Endothelial cell (in vitro differentiated cells): ENCODE results near the gene NLRC5. TPM values are rescaled to one million over a fixed set of nuclear protein-coding genes. Genes with fewer than 3 reads are reported as not detected.
"Not testable (repeated sequence)": the region's sequence is repeated elsewhere in the genome, so short reads cannot be mapped to it uniquely, and the experiment has no call there.

Source experiments
- DNase-seq: peaks from one replicate; pipeline ENCODE4 v3.0.0; 2021; ENCODE audit warnings: low spot score
- H3K27ac Mint-ChIP-seq: one replicate; pipeline ENCODE4 v1.8.0; 2021; ENCODE audit warnings: mixed read lengths, inconsistent platforms; ENCODE audit not compliant: unreplicated experiment
- H3K27me3 Mint-ChIP-seq: one replicate; pipeline ENCODE4 v1.8.0; 2021; ENCODE audit warnings: mild to moderate bottlenecking, moderate library complexity, mixed read lengths, inconsistent platforms; ENCODE audit not compliant: unreplicated experiment
- H3K36me3 Mint-ChIP-seq: one replicate; pipeline ENCODE4 v1.8.0; 2021; ENCODE audit warnings: mild to moderate bottlenecking, low read depth, mixed read lengths, inconsistent platforms; ENCODE audit not compliant: unreplicated experiment
- H3K4me1 Mint-ChIP-seq: one replicate; pipeline ENCODE4 v1.8.0; 2021; ENCODE audit warnings: mild to moderate bottlenecking, mixed read lengths, inconsistent platforms; ENCODE audit not compliant: unreplicated experiment
- H3K4me3 Mint-ChIP-seq: one replicate; pipeline ENCODE4 v1.8.0; 2021; ENCODE audit warnings: mild to moderate bottlenecking, mixed read lengths, inconsistent platforms; ENCODE audit not compliant: unreplicated experiment
- H3K9me3 Mint-ChIP-seq: one replicate; pipeline ENCODE4 v1.8.0; 2021; ENCODE audit warnings: mixed read lengths, inconsistent platforms; ENCODE audit not compliant: unreplicated experiment
- CTCF ChIP-seq: fragments of 200-600 bp; sonication (generic); IDR thresholded peaks from one replicate; pipeline ENCODE4 v1.5.0; 2021; ENCODE audit warnings: antibody characterized with exemption; ENCODE audit not compliant: unreplicated experiment
- total RNA-seq: library from RNA; stranded (reverse); fragmentation: NEBNext Ultra II Directional; extraction: Animal tissue kit (Norgen Biotek cat#: 25700); gene quantifications from one replicate; pipeline ENCODE4 v1.2.1, GENCODE V29; 2021; ENCODE audit not compliant: unreplicated experiment

The NLRC5 gene
- total RNA-seq, 1 donor from 2014 or later: 2.4 TPM

- H3K4me3 Mint-ChIP-seq: no peak overlapping the region
- H3K27ac Mint-ChIP-seq: no peak overlapping the region
- no peak for DNase-seq
- no peaks in the 10 kb centered on the region for H3K9me3 Mint-ChIP-seq
- peaks cover 7% of the 10 kb centered on the region for H3K27me3 Mint-ChIP-seq
- H3K36me3 Mint-ChIP-seq: peaks cover 4% of the 10 kb centered on the region
- peaks cover 8% of the 10 kb centered on the region for H3K4me1 Mint-ChIP-seq
- no peak for TF ChIP-seq CTCF
Observed at GRCh38 chr16:56973294-56973689, 16.1 kb upstream of the NLRC5 start.

GRCh38 chr16:56973899-56974298 is 15.5 kb upstream of the NLRC5 start:
- H3K9me3 Mint-ChIP-seq, DNase-seq, H3K36me3 Mint-ChIP-seq, H3K4me1 Mint-ChIP-seq, H3K4me3 Mint-ChIP-seq, H3K27ac Mint-ChIP-seq, H3K27me3 Mint-ChIP-seq: not testable (repeated sequence)

- no peak for TF ChIP-seq CTCF
- no peaks in the 10 kb centered on the region for H3K4me1 Mint-ChIP-seq
- H3K27me3 Mint-ChIP-seq: peaks cover 7% of the 10 kb centered on the region
- H3K4me3 Mint-ChIP-seq: no peak overlapping the region
- H3K36me3 Mint-ChIP-seq: peaks cover 4% of the 10 kb centered on the region
- no peak overlapping the region for H3K27ac Mint-ChIP-seq
- no peaks in the 10 kb centered on the region for H3K9me3 Mint-ChIP-seq
- DNase-seq: no peak
Observed at GRCh38 chr16:56974549-56975300, 14.6 kb upstream of the NLRC5 start.

- no peaks in the 10 kb centered on the region for H3K9me3 Mint-ChIP-seq
- no peak overlapping the region for H3K4me3 Mint-ChIP-seq
- DNase-seq: no peak
- H3K27me3 Mint-ChIP-seq: peaks cover 8% of the 10 kb centered on the region
- no peak for TF ChIP-seq CTCF
- H3K36me3 Mint-ChIP-seq: peaks cover 4% of the 10 kb centered on the region
- H3K4me1 Mint-ChIP-seq: no peaks in the 10 kb centered on the region
- no peak overlapping the region for H3K27ac Mint-ChIP-seq
Observed at GRCh38 chr16:56975714-56976113, 13.6 kb upstream of the NLRC5 start.

- Mint-ChIP-seq H3K36me3 (peaks cover 4% of the 10 kb centered on the region), H3K27ac (no peak overlapping the region), H3K4me1 (no peaks in the 10 kb centered on the region), H3K9me3 (no peaks in the 10 kb centered on the region), H3K27me3 (peaks cover 4% of the 10 kb centered on the region), H3K4me3 (no peak overlapping the region)
- DNase-seq: no peak
- TF ChIP-seq CTCF: no peak
Observed at GRCh38 chr16:56977216-56977615, 12.1 kb upstream of the NLRC5 start.
